GM18519 (cell line): ENCODE measurements around the gene CCR5.
"Not testable (repeated sequence)": the region's sequence is repeated elsewhere in the genome, so short reads cannot be mapped to it uniquely, and the experiment has no call there.

Source experiments
- ATAC-seq: cut with Tn5 transposase; IDR thresholded peaks from one replicate; pipeline ENCODE4 v1.9.1; 2021; ENCODE audit warnings: mild to moderate bottlenecking, moderate library complexity; ENCODE audit not compliant: unreplicated experiment, low FRiP score

Gene CCR5

GRCh38 chr3:46370839-46371518, at the start of gene CCR5:
CCR5 (plus strand) TSS chr3:46370946; CDS start chr3:46372903, 1,957 bp downstream.
- no peak for ATAC-seq

GRCh38 chr3:46321461-46322104, 49.2 kb upstream of the CCR5 start:
- ATAC-seq = no peak

GRCh38 chr3:46324036-46324435, 46.7 kb upstream of the CCR5 start:
- no peak for ATAC-seq

GRCh38 chr3:46325645-46326300, 45.0 kb upstream of the CCR5 start:
- no peak for ATAC-seq

GRCh38 chr3:46330676-46331075, 40.1 kb upstream of the CCR5 start:
- not testable (repeated sequence) for ATAC-seq

- ATAC-seq = no peak
These were observed 35.8 kb upstream of the CCR5 start for GRCh38 chr3:46334741-46335478.

- ATAC-seq = no peak
These were observed 35.2 kb upstream of the CCR5 start for GRCh38 chr3:46335541-46335940.

GRCh38 chr3:46337911-46338310, 32.8 kb upstream of the CCR5 start:
- no peak for ATAC-seq

- ATAC-seq = no peak
These were observed 31.9 kb upstream of the CCR5 start for GRCh38 chr3:46338840-46339239.

- ATAC-seq = no peak
These were observed 26.3 kb upstream of the CCR5 start for GRCh38 chr3:46344476-46344875.

- no peak for ATAC-seq
These were observed 21.8 kb upstream of the CCR5 start for GRCh38 chr3:46348823-46349482.

GRCh38 chr3:46349484-46350261, 21.1 kb upstream of the CCR5 start:
- no peak for ATAC-seq

- ATAC-seq = no peak
These were observed 20.5 kb upstream of the CCR5 start for GRCh38 chr3:46350262-46350565.

- ATAC-seq = no peak
These were observed 19.1 kb upstream of the CCR5 start for GRCh38 chr3:46351646-46352045.

GRCh38 chr3:46353090-46353489, 17.7 kb upstream of the CCR5 start:
- ATAC-seq = no peak

GRCh38 chr3:46353647-46354410, 16.9 kb upstream of the CCR5 start, which contains the start of gene CCR2:
CCR2 (plus strand) TSS chr3:46354111; CDS start chr3:46357528, 3,417 bp downstream.
- no peak for ATAC-seq

GRCh38 chr3:46354478-46354877, 16.3 kb upstream of the CCR5 start:
- ATAC-seq = no peak

- no peak for ATAC-seq
These were observed 15.8 kb upstream of the CCR5 start for GRCh38 chr3:46354984-46355383.

- no peak for ATAC-seq
These were observed 14.5 kb upstream of the CCR5 start for GRCh38 chr3:46356276-46356675.
